ENCODE data around the gene CBX1.
"Not testable (repeated sequence)": the region's sequence is repeated elsewhere in the genome, so short reads cannot be mapped to it uniquely, and the experiment has no call there.

The CBX1 gene

DNA sequence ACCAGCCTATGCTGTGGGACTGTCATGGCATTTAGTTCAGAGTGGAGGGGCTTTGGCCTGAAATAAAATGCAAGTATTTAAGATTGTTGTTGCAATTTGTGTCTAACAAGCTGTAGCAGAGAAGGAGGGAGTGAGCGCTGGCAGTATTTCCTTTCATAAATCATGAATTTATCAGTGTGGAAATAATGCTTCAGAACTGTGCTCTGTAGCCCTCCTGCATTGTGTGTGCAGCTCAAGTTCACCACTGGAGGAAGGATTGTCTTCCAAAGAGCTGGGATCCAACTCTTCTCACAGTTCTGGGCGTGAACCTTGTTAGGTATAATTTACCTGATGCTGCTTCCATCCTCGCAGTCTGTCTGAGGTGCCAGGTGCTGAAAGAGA, 21.4 kb upstream of the CBX1 start:
- DNase-seq = no peak

DNA sequence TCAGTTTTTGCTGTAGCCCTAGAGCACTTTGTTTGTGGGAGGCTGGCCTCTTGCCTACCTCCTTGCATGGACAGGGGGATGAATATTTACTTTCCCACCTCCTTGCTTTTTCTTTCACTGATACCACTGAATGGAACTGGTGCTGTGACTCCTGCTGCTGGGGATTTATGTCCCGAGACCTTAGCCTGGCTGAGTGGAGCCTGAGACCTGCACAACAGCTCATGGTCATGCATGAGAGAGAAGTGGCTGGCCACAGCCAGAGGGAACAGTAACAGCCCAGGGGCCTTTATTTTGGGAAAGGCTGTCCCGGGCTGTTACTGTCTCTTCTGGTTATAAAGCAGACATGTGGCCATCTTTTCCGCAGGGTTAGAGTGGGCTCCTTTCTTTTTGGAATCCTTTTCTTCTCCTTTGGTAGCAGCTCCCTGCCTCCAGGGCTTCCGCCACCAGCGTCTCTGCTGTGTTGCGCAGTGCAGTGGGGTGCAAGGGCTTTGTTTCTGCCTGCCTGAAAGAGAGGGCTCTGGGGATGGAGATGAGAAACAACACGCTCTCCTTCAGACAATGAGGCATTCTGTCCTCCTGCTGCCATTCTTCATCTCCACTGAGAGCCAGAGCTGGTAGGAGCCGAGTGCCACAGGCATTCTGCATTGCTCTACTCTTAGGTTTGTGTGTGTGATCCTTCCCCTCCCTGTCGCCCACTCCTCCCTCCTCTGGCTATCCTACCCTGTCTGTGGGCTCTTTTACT, 20.8 kb upstream of the CBX1 start:
- DNase-seq = no peak

DNA sequence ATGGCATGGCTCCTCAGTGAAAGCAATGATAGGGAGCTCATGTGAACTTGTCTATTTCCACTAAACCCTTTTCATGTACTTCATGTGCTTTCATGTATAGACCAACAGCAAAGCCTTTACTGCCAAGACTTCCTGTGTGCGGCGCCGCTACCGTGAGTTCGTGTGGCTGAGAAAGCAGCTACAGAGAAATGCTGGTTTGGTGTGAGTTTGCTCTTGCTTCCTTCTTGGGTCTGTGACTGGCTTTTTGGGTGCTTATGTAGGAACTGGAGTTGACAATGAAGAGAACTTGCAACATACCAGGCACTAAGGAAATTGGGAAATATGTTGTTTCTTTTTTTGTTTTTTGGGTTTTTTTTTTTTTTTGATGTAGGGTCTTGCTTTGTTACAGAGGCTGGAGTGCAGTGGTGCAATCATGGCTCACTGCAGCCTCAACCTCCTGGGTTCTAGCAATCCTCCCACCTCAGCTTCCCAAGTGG, 12.0 kb upstream of the CBX1 start:
- peak; percentile 75 for DNase-seq

DNA sequence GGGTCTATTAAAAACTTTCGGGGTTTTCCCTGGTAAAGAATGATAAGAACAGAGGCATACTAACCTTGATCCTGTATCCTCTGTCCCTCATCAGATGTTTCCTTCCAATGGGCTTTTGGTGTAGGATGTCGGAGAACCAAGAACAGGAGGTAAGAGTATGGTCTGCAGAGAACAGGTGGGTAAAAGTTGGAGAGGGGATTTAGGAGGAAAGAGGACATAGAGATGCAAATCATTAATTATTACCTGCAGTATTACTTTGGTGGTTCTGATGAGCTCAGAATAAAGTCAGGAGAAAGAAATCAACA, 10.6 kb upstream of the CBX1 start:
- no peak for DNase-seq

DNA sequence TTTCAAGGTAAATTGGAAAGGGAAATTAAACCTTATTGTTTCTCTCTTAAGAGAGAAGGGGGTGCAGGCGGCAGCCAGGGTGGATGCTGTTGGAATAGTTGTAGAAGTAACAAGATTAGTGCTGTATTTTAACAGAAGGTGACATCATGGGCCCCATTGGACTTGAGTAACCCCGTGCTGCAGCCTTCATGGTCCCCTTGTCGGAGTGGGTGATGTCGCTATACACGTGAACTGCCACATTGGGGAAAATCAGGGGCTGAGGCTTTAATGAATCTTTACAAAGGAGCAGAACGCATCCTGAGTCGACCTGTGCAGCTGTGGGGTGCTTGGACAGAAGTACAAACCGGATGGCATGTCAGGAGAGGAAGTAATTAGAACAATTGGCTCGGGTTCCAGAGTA, 9.5 kb upstream of the CBX1 start:
- no peak for DNase-seq

DNA sequence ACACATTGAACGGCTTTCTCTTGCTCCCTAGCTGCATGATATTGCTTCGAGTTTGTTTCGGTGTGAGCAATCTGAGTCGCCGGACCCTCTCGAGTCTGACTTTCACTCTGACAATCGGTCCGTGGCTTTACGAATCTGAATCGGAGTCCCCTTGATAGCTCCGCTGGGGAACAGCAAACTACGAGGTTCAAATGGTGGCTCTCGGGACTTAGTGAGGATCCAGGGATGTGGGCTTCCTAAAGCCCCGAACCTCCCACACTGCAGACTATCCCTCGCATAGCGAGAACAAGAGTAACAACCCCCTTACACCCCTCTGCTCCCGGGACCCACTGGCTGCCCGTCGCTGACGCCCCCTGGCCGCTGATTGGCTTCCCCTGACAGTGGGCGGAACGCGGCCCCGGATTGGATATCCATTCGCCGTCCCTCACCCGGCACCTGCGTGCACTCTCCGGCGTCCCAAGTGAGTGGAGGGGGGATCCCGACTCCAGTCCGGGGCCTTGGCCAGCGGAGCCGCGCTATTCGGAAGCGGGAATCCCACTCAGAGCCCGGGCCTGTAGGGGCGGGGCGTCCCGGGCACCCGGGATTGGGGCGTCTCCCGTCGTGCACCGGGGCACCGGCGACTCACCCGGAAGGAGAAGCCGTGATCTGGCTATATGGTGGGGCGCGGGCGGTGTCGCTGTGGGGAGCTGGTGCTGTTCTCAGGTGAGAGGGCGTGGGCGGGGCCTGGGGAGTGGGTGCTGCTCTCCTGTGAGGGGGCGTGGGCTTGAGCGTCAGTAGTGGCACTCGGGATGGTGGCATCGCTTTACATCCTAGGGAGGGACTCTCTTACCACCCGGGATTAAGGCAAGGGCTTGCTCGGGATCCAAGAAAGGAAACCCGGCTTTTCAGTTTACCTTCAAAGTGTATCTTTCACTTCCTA, 6.1 kb upstream of the CBX1 start, which contains the start of gene SNX11:
Gene SNX11, plus strand, starts transcription at position 630 of the 919 bp plus-strand sequence. CDS start 4,278 bp downstream, outside the sequence.
- peak; percentile 98 for DNase-seq

DNA sequence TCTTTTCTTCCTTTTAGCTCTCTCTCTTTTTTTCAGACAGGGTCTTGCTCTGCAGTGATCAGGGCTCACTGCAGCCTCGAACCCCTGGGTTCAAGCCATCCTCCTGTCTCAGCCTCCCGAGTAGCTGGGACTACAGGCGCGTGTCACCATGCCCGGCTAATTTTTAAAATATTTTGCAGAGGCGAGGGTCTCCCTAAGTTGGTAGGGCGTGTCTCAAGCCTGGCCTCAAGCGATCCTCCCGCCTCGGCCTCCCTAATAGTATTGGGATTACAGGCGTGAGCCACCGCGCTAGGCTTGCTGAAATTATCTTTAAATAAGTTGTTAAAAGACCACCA, 5.5 kb upstream of the CBX1 start:
- DNase-seq = no peak

DNA sequence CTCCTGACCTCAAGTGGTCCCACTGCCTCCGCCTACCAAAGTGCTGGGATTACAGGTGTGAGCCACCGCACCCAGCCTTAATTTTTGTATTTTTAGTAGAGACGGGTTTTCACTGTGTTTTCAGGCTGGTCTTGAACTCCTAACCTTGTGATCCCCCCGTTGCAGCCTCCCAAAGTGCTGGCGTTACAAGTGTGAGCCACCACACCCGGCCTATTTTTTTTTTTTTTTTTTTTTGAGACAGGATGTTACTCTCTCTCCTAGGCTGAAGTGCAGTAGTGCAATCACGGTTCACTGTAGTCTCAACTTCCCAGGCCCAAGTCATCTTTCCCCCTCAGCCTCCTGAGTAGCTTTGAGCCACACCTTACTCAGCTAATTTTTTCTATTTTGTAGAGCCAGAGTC, 3.2 kb upstream of the CBX1 start:
- no peak for DNase-seq

DNA sequence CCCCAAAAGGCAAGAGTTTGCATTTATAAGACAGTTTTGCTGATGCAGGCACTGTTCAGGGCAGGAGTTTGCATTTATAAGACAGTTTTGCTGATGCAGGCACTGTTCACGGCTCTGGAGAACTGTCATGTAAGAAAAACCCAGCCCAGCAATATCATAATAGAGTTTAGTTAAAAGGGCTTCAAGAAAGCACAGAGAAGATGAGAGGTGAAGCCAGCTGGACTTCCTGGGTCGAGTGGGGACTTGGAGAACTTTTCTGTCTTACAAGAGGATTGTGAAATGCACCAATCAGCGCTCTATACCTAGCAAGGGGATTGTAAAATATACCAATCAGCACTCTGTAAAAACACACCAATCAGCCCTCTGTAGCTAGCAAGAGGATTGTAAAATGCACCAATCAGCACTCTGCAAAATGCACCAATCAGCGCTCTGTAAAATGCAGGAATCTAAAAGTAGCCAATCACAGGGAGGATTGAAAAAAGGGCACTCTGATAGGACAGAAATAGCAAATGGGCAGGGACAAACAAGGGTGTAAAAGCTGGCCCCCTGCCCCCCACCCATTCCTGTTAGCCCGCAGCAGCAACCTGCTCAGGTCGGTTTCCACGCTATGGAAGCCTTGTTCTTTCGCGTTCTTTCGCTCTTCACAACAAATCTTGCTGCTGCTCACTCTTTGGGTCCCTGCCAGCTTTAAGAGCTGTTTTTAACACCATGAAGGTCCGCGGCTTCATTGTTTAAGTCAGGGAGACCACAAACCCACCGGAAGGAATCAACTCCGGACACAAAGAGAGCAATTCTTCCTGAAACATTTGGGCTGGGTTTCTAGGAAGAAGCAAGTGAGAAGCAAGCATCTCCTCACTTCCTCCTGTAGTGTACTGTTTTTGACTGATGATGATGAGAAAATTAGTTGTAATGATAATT, 1.8 kb upstream of the CBX1 start:
- no peak for DNase-seq

DNA sequence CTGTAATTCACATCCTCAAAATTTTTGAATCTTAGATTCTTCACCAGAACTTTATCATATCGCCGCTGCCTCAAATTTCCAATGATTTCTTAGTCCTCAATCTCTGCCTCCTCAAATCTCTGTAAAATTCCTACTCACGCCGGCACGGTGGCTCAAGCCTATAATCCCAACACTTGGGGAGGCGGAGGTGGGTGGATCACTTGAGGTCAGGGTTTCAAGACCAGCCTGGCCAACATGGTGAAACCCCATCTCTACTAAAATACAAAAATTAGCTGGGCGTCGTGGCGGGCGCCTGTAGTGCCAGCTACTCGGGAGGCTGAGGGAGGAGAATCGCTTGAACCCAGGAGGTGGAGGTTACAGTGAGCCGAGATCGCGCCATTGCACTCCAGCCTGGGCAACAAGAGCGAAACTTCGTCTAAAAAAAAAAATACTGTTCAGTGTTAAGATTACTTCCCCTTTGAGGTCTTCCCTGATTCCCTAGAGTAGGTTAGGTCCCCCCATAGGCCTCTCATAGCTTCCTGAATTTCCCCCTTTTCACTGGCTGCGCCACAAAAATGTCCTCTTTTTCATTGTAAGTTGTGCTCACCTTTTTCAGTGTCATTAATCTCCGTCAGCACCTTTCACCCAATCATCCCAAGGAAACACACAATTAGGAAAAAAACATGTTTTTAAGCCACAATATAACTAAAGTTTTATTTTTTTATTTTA, 919 bp upstream of the CBX1 start:
- DNase-seq = no peak

DNA sequence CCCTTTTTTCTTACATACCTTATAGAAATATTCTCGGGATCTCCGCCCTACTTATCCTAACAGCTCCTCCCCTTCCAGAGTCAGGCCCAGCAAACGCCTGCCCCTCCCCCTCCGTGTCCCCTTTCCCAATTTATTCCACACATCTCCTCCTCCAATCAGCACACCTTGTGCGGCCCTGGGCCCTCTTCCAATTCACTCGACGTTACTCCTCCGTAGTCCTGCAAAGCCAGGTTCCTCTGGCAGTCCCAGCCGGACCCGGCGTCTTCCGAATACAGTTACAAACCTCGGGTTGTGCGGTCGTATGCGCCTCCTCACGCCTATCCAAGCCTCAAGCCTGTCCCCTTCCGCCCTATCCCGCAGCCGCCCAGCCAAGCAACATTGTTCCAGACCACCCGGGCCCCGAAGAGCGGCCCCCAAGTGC, 677 bp downstream of the CBX1 start:
- DNase-seq = no peak

DNA sequence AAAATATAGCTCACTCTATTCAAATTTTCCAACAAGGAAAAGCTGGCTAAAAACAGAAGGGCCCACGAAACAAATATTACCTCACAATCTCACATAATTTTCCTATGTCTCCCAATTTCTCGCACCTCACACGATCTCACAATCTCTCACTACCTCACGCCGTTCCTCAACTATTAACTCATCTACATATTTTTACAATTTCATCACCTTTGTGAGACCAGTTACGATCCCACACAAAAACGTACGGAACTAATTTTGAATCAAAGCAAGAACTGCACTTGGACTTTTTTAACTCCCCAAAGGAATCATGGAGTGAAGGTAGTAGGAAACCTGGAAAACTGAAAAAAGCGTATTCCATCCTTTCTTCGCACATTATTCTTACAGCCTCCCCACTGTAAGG, 1.1 kb downstream of the CBX1 start:
- DNase-seq = no peak

DNA sequence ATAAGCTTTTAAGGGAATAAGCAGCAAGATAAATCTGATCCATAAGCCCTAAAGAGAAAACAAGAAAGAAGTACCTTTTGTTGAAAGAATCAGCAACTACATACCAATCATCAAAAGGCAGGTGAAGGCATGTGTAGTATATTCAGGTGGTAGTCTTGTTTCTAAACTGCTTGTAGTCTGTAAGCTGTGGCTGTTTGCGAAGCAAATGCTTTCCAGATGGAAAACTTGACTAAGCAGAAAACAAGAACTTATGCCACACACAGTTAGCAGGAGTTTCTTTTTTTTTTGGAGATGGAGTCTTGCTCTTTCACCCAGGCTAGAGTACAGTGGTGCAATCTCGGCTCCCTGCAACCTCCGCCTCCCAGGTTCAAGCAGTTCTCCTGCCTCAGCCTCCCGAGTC, 5.7 kb downstream of the CBX1 start:
- DNase-seq = no peak

DNA sequence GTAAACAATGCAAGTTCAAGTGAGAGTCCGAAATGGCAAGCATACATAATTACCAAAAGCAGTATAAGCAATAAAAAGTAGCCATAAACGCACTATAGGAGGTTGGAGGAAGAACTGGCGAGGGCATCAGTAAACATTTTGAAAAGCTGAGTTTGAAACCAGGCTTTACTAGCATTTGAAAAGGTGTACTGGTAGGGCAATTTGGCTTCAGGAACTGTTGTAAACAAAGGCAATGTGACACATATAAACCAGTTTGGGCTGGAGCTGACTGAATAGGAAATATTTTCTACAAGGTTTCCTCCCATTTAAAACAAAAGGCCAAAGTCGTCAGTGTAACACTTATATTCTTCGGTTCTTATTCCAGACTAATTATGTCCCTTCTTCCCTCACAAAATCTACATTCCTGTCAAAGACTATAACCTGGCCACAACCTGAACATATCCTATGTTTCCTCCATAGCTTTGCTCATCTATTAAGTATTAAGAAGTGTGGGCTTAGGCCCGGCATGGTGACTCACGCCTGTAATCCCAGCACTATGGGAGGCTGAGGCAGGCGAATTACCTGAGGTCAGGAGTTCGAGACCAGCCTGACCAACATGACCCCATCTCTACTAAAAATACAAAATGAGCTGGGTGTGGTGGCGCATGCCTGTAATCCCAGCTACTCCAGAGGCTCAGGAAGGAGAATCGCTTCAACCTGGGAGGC, 7.8 kb downstream of the CBX1 start:
- DNase-seq = no peak

DNA sequence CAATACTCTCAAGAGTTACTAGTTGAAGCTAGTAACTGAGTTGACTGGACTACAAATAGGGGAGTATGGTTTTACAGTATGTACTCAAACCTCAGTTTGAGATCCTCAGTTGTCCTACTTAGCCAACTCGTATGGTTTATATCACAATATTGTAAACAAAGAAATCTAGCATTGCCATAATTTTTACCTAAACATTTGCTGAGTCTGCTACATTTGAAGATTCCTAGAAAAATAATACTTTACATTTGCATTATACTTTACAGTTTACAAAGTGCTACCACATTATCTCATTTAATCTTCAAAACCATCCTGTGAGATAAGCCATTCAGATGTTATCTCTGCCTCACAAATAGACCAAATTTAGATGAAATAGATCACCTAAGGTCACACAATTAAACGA, 16.3 kb downstream of the CBX1 start:
- DNase-seq = no peak

DNA sequence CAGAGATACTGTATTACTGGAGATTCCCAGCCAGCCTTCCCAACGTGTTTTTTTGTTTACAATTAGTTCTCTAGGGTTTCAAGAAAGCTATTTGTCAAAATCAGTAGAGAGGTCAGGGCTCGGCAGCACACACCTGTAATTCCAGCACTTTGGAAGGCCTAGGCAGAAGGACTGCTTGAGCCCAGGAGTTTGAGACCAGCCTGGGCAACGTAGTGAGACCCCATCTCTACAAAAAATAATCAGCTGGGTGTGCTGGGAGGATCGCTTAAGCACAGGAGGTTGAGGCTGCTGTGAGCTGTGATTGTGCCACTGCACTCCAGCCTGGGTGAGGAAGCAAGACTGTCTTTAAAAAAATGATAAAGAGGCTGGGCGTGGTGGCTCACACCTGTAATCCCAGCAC, 19.4 kb downstream of the CBX1 start:
- no peak for DNase-seq

DNA sequence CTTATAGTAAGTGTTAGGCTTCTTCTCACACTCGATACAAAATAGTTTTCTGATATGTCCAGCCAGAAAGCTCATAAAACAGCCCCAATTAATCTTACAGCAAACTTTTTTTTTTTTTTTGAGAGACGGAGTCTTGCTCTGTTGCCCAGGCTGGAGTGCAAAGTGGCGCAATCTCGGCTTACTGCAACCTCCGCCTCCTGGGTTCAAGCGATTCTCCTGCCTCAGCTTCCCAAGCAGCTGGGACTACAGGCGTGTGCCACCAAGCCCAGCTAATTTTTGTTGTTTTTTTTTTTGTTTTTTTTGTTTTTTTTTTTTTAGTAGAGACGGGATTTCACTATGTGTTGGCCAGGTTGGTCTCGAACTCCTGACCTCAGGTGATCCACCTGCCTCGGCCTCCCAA, 24.1 kb downstream of the CBX1 start:
- not testable (repeated sequence) for DNase-seq

DNA sequence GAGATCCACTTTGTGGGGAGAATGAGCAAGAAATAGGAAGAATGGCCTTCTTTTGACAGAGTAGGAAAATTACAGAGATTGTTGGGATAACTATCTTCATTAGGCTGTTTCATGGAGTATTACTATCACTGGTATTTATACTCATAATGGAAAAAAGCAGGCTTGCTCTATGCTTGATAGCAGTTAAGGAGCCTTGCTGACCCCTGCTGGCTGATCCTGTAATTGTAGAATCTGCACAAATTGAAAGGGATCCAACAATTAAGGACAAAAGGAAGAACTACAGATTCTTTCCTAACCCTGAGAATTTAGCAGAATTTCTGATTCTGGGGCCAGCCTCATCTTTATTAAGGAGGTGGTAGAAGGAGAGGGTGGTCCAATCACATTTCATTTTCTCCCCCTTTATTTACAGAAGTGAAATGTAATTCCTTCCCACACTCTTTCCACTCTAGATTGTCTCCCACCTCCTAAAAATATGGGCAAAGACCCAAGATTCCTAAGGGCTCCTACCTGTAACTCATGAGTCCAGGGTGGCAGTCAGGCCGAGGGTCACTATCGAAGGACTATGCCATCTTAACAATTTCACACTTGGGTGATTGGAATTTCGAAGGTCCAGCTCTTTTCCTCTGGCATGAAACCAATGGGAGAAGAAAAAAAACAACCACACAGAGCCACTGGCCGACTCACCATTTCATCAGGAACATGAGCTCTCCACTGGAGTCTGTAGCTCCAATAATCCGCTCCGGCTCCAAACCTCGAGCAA, 26.8 kb downstream of the CBX1 start:
- peak; percentile 83 for DNase-seq

DNA sequence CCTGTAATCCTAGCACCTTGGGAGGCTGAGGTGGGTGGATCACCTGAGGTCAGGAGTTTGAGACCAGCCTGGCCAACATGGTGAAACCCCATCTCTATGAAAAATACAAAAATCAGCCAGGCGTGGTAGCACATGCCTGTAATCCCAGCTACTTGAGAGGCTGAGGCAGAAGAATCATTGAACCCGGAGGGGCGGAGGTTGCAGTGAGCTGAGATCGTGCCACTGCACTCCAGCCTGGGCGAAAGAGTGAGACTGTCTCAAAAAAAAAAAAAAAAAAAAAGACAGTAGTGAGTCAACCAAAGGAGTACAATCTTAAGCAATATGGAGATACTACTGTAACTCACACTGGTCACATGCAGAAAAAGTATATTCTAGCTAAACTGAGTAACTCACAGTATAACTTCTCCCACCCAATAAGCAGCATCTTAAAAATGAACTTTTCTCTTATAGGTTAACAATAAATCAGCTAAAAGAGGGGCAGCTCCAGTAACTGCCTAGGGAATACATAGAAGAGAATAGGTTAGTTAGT, 27.6 kb downstream of the CBX1 start:
- DNase-seq = not testable (repeated sequence)

DNA sequence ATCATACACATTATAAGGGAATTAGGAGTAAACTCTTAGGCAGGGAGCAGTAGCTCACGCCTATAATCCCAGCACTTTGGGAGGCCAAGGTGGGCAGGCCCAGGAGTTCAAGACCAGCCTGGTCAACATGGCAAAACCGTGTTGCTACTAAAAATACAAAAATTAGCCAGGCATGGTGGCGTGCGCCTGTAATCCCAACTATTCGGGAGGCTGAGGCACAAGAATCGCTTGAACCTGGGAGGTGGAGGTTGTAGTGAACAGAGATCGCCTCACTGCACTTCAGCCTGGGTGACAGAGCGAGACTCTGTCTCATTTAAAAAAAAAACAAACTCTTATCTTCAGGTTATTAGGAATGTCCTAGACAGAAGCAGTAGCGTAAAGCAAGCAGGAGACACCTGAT, 28.5 kb downstream of the CBX1 start:
- not testable (repeated sequence) for DNase-seq

DNA sequence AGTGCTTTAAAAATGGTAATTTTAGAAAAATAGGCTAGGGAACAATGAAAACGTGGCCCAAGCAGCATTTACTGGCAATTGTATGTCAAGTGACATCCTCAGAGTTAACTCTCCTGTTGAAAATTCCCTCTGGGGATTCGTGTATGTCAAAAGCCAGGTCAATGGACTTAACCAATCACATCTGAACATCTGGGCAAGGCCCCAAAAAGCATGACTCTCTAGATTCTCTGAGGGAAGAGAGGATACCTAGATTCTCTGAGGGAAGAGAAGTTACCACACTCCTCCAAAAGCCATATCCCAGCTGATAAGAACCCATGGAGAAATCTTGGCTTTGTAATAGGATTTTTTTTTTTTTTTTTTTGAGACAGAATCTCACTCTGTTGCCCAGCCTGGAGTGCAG, 29.6 kb downstream of the CBX1 start:
- DNase-seq = no peak

All from CD4-positive, alpha-beta T cell treated with Interleukin-17A for 4 hours (primary cell).